Activated CD8-positive, alpha-beta T cell treated with anti-CD3 and anti-CD28 coated beads for 36 hours (primary cell): ENCODE results near the gene GPR139. TPM values are rescaled to one million over a fixed set of nuclear protein-coding genes. Genes with fewer than 3 reads are reported as not detected.

ENCODE experiments used
- ATAC-seq: fragments of 200-7000 bp; cut with Tn5 transposase; one replicate; pipeline ENCODE4 v1.10.0; 2021; ENCODE audit warnings: mild to moderate bottlenecking, moderate library complexity
- CTCF ChIA-PET: fragments of 350-600 bp; sonication (Branson Sonifier 250); formaldehyde crosslinking; loops from one replicate; lab custom pipeline; 2021; ENCODE audit warnings: antibody characterized with exemption; lab: Charles Lee
- POLR2A ChIA-PET: fragments of 350-600 bp; sonication (Branson Sonifier 250); formaldehyde crosslinking; loops from one replicate; lab custom pipeline; 2021; ENCODE audit warnings: antibody characterized with exemption; lab: Charles Lee
- DNase-seq: peaks from one replicate; pipeline ENCODE4 v3.0.0-alpha.2; 2020
- H3K27ac Mint-ChIP-seq: one replicate; pipeline ENCODE4 v1.8.0; 2021; ENCODE audit warnings: mild to moderate bottlenecking, mixed read lengths
- H3K27me3 Mint-ChIP-seq: one replicate; pipeline ENCODE4 v1.8.0; 2021; ENCODE audit warnings: mixed read lengths
- H3K36me3 Mint-ChIP-seq: one replicate; pipeline ENCODE4 v1.8.0; 2021; ENCODE audit warnings: low read depth, mixed read lengths
- H3K4me1 Mint-ChIP-seq: one replicate; pipeline ENCODE4 v1.8.0; 2021; ENCODE audit warnings: low read depth, mixed read lengths
- H3K4me3 Mint-ChIP-seq: one replicate; pipeline ENCODE4 v1.8.0; 2021; ENCODE audit warnings: mild to moderate bottlenecking, moderate library complexity, mixed read lengths
- H3K9me3 Mint-ChIP-seq: one replicate; pipeline ENCODE4 v1.8.0; 2021; ENCODE audit warnings: mixed read lengths
- intact Hi-C: fragments of 100-400 bp; cut with micrococcal nuclease; formaldehyde crosslinking; loops from one replicate; pipeline ENCODE4 v1.10.0; 2022
- total RNA-seq, 2 experiments: library from RNA; stranded (reverse); gene quantifications; one replicate each; pipeline ENCODE4 v1.2.3, GENCODE V29; 2021
- TF ChIP-seq, protein P1 (sequence below): fragments of 200-600 bp; IDR thresholded peaks from one replicate; pipeline ENCODE4 v1.8.0; 2022; ENCODE audit warnings: antibody characterized with exemption, mild to moderate bottlenecking

Gene GPR139
- total RNA-seq, 2 experiments from 2014 or later, result not detected

- H3K4me3 Mint-ChIP-seq, result no peak overlapping the region
- no peaks in the 10 kb centered on the region for H3K4me1 Mint-ChIP-seq
- DNase-seq, result no peak
- CTCF ChIA-PET, result no interaction called here
- peaks cover 1% of the 10 kb centered on the region for H3K27me3 Mint-ChIP-seq
- ATAC-seq, result no peak
- no peaks in the 10 kb centered on the region for H3K36me3 Mint-ChIP-seq
- POLR2A ChIA-PET, result no interaction called here
- intact Hi-C loops, result no loop called here
- peaks cover 3% of the 10 kb centered on the region for H3K9me3 Mint-ChIP-seq
- no peak overlapping the region for H3K27ac Mint-ChIP-seq
- TF ChIP-seq, protein P1, sequence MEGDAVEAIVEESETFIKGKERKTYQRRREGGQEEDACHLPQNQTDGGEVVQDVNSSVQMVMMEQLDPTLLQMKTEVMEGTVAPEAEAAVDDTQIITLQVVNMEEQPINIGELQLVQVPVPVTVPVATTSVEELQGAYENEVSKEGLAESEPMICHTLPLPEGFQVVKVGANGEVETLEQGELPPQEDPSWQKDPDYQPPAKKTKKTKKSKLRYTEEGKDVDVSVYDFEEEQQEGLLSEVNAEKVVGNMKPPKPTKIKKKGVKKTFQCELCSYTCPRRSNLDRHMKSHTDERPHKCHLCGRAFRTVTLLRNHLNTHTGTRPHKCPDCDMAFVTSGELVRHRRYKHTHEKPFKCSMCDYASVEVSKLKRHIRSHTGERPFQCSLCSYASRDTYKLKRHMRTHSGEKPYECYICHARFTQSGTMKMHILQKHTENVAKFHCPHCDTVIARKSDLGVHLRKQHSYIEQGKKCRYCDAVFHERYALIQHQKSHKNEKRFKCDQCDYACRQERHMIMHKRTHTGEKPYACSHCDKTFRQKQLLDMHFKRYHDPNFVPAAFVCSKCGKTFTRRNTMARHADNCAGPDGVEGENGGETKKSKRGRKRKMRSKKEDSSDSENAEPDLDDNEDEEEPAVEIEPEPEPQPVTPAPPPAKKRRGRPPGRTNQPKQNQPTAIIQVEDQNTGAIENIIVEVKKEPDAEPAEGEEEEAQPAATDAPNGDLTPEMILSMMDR, result no peak
Measured at GRCh38 chr16:20029611-20030010, 44.1 kb downstream of the GPR139 start.

GRCh38 chr16:20026361-20027072, 47.2 kb downstream of the GPR139 start:
- no peaks in the 10 kb centered on the region for H3K36me3 Mint-ChIP-seq
- TF ChIP-seq, protein P1, result no peak
- DNase-seq, result no peak
- no peaks in the 10 kb centered on the region for H3K4me1 Mint-ChIP-seq
- ChIA-PET POLR2A (no interaction called here), CTCF (no interaction called here)
- peaks cover 5% of the 10 kb centered on the region for H3K9me3 Mint-ChIP-seq
- H3K27me3 Mint-ChIP-seq, result peaks cover 6% of the 10 kb centered on the region
- no peak overlapping the region for H3K4me3 Mint-ChIP-seq
- no peak for ATAC-seq
- H3K27ac Mint-ChIP-seq, result no peak overlapping the region
- intact Hi-C loops, result no loop called here

DNA sequence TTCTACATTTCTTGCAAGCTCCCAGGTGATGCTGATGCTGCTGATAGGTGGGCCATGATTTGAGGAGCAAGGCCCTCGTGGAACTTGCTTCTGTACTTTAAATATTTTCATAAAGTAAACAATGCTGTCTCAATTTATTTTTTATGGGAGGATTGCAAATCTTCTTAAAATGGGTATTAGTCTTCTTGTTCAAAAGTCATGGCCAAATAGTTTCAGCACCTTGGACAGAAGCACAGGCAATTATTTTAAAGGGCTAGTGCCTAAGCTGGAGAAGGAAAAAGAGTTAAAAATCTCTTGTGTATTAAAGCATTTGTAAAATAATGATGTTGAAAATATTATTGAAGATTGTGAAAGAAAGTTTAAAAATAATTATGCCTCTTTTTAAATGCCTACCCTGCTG, 50.5 kb downstream of the GPR139 start:
- TF ChIP-seq, protein P1, result no peak
- Mint-ChIP-seq H3K36me3 (no peaks in the 10 kb centered on the region), H3K9me3 (peaks cover 7% of the 10 kb centered on the region), H3K27me3 (peaks cover 6% of the 10 kb centered on the region), H3K27ac (no peak overlapping the region), H3K4me3 (no peak overlapping the region), H3K4me1 (no peaks in the 10 kb centered on the region)
- intact Hi-C loops, result no loop called here
- CTCF ChIA-PET, result no interaction called here
- POLR2A ChIA-PET, result no interaction called here
- DNase-seq (no peak), ATAC-seq (no peak)

GRCh38 chr16:20020976-20021375, 52.7 kb downstream of the GPR139 start:
- ChIA-PET POLR2A (no interaction called here), CTCF (no interaction called here)
- Mint-ChIP-seq H3K36me3 (no peaks in the 10 kb centered on the region), H3K27me3 (peaks cover 4% of the 10 kb centered on the region), H3K9me3 (peaks cover 7% of the 10 kb centered on the region), H3K4me1 (no peaks in the 10 kb centered on the region), H3K27ac (no peak overlapping the region), H3K4me3 (no peak overlapping the region)
- intact Hi-C loops, result no loop called here
- ATAC-seq (no peak), DNase-seq (no peak)
- TF ChIP-seq, protein P1, result no peak

DNA sequence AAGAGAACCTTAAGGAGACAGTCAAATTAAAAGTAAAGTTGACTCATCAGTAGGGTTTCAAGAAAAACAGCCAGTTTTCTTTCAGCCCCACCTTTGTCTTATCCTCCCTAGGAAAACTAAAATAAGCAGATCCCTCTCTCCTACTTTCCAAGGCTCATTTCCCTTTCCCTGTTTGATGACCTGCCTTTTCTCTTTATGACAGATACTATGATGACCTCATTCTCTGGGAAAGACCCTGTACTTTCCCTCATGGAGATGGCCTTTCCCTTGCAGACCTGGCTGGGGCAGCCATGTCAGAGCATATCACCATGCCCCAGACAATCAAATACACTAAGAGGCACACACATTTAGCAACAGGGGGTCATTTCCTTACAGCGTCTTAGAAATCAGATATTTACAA, 53.6 kb downstream of the GPR139 start:
- intact Hi-C loops, result no loop called here
- TF ChIP-seq, protein P1, result no peak
- DNase-seq (no peak), ATAC-seq (no peak)
- ChIA-PET CTCF (no interaction called here), POLR2A (no interaction called here)
- H3K36me3 Mint-ChIP-seq, result no peaks in the 10 kb centered on the region
- H3K27me3 Mint-ChIP-seq, result peaks cover 4% of the 10 kb centered on the region
- H3K27ac Mint-ChIP-seq, result no peak overlapping the region
- H3K9me3 Mint-ChIP-seq, result peaks cover 7% of the 10 kb centered on the region
- H3K4me1 Mint-ChIP-seq, result no peaks in the 10 kb centered on the region
- H3K4me3 Mint-ChIP-seq, result no peak overlapping the region
